GM18861 (cell line): Measurements from ENCODE around the gene GJB1.

Experiments used
- ATAC-seq: cut with Tn5 transposase; IDR thresholded peaks from one replicate; pipeline ENCODE4 v1.9.1; 2021; ENCODE audit not compliant: unreplicated experiment

The GJB1 gene

DNA sequence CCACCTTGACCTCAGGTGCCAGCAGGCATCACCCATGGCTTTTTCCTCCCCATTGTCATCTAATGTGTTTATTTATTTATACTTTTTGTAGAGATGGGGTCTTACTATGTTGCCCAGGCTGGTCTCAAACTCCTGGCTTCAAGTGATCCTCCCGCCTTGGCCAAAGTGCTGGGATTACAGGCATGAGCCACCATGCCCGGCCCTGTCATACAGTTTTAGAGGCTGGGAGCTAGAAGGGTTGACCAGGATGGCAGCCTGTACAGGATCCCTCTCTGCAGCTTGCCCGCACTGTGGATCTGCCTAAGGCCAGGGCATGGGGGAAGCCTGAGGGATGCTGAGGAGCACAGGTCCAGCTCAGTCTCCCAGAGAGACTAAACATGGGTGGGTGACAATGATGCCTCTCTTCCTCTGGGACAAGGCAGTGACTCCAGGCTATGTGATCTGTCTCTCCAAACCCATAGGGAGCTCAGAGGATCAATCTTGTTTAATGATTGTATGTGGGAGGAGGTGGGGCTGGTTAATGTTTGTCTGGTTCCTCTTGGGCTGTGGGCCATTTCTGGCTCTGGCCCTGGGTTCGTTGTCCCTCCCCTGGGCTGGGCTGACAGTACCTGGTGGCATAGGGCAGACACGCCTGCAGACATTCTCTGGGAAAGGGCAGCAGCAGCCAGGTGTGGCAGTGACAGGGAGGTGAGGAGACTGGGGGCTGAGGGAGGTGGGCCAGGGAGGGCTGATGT, 8.3 kb upstream of the GJB1 start:
- ATAC-seq = no peak

DNA sequence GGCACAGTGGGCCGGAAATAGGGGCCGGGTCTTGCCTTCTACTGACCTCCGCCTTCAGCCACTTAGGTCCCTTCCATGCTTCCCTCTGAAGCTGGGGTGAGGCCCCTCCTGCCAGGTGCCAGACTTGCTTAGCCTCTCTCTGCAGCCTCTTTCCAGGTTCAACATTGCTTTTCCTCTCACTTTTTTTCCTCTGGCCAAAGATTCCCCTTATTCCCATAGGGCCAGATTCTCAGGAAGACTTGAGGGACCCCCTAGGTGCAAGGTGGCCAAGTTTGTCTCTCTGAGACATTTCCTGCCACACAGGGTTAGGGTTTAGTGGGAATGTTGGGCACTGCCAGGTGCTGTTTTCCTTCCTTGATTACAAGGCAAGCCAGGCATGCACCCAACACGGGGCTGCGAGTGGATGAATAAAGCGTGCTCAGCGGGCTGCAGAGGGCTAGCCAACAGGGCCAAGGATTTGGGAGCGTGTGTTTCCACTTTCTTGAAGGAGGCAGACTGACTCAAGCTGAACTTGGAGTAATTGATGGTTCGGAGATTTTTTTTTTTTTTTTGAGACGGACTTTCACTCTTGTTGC, 7.6 kb upstream of the GJB1 start:
- no peak for ATAC-seq

GRCh38 chrX:71216485-71216884, 6.5 kb upstream of the GJB1 start:
- no peak for ATAC-seq

DNA sequence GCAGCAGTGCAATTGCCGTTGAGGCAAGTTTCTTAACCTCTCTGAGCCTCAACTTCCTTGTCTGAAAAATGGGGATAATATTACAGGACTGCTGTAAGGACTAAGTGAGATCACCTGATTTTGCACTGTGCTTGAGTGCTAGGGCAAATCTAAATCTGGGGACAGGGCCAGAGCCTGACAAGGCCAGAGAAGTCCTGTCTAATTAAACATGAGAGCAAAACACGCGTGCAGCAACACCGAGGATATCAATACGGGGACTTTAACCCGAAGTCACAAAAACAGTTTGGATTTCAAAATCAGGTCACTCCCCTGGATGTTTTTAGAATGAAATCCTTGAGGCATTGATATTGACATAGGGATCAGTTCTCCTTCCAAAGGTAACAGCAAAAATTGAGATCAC, 5.7 kb upstream of the GJB1 start:
- ATAC-seq = no peak

GRCh38 chrX:71221145-71221544, 1.9 kb upstream of the GJB1 start:
- no peak for ATAC-seq

GRCh38 chrX:71224098-71224708, 1.2 kb downstream of the GJB1 start:
- no peak for ATAC-seq

DNA sequence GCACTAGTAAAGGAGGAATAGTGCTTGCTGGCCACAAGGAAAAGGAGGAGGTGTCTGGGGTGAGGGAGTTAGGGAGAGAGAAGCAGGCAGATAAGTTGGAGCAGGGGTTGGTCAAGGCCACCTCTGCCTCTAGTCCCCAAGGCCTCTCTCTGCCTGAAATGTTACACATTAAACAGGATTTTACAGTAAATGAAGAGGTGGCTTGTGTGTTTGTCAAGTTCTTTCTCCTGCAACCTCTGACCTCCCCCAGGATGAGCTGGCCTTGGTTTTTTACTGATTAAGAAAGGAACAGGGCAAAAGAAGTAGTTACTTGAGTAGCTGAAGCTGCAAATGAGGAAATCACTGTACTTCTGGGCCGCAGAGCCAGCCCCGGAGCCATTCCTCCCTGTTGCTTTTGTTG, 2.0 kb downstream of the GJB1 start:
- ATAC-seq = no peak

GRCh38 chrX:71225676-71226075, 2.7 kb downstream of the GJB1 start:
- no peak for ATAC-seq

DNA sequence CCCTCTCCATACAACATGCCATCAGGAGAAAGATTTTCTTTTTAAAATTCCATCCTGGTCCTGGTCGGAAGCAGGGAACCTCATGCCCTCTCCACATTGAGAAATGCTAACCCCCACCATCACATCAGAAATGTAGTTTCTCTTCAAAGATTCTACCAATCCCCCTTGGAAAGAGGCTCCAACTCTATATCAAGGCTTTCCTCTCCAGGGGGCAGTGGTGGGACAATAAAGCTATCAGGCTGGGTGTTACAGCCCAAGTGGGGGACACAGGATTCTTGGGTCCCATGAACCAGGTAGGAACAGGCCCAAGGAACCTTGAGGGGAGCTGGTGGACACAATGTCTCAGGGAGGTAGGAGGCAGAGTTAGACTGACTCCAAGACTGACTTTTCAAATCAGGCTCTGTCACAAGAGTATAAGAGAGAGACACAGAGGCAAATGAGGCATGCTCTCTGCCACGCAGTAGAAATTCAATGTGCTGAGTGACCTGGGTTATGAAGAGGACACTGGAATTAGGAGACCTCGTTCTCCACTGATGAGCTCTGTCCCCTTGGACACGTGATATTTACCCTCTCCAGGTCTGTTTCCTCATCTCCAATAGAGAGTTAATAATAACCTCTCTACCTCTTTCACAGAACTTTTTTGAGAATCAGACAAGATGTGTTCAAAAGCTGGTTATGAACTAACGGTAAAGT, 4.5 kb downstream of the GJB1 start:
- ATAC-seq = no peak

DNA sequence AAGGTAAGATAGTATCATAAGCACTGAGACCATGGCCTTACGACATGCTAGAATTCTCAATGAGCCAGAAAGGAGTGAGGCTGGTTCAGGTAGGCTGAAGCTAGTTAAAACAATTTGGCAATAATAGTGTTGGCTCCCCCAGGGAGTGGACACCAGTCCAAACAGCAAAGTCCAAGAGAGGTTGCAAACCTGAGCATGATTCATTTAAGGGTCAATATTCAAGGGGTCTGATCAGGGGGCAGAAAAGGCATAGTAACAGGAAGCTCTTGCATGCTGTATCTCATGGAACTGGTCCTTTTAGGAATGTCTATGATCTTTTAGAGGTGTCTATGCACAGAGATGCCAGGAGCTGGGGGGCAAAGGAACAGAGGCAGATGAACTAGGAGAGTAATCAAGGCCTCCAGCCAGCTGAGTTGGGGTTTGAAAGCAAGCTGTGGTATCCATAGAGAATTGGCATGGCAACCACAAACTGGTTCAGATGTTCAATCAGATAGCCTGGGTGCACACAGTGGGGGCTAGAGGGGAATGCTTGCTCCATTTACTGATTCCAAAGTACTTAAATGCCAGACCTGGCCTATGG, 5.1 kb downstream of the GJB1 start:
- ATAC-seq = no peak

DNA sequence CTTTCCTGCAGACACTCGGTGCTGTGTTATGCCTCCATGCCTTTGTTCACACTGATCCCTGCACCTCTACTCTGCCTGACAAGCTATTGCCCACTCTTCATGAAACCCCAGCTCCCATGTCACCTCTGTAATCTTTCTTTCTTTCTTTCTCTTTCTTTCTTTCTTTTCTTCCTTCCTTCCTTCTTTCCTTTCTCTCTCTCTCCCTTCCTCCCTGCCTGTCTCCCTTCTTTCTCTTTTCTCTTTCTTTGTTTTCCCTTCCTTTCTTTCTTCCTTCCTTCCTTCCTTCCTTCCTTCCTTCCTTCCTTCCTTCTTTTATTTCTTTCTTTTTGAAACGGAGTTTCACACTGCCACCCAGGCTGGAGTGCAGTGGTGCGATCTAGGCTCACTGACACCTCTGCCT, 12.5 kb downstream of the GJB1 start:
- ATAC-seq = no peak

DNA sequence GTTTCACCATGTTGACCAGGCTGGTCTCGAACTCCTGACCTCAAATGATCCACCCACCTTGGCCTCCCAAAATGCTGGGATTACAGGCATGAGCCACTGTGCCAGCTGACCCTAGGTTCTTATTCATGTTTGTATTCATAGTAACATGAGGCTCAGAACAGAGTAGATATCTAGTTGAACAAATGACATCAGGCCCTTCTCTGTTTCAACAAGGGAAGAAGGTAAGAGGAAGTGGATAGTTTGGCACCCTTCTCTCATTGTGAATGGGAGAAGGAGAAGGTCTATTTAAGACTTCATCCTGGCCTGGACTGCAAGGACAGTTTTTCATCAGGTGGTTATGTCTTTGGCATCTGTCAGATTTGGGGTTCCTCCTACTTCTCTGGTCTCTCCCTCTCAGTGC, 13.8 kb downstream of the GJB1 start:
- no peak for ATAC-seq

GRCh38 chrX:71239781-71240180, 16.8 kb downstream of the GJB1 start:
- ATAC-seq = no peak

GRCh38 chrX:71241301-71241700, 18.3 kb downstream of the GJB1 start:
- ATAC-seq = no peak

DNA sequence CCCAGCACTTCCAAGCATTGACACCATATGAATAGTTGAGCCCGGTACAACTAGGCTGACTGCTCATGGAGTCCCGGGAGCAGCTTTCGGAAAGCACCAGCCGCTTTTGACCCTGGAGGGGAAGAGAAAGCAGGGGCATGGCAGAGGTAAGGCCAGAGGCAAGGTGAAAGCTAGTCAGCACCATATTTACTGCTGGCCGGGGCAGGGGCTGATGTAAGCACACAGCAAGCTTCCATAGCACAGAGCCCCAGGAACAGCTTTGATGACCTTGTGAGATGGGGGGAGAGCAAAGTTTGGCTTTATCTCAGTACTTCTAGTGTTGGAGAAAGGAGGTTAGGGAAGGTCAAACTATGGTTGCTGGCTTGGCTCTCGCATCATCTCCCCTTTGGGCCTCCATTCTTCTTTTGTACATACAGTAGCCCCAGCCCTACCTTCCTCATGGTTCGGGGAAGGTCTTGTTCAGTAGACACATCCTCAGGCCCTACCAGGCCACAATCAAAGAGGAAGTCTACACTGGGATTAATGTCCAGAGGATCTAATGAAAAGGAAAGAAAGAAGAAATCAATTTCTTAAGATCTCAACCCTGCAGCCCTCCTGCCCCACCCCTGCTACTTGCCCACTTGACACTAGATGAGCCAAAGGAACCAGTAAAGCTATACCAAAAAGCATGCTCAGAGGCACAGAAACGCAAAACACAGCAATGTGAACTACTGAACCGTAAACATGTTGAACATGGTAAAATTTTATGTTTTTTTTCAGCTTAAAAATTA, 21.5 kb downstream of the GJB1 start:
- ATAC-seq = no peak

DNA sequence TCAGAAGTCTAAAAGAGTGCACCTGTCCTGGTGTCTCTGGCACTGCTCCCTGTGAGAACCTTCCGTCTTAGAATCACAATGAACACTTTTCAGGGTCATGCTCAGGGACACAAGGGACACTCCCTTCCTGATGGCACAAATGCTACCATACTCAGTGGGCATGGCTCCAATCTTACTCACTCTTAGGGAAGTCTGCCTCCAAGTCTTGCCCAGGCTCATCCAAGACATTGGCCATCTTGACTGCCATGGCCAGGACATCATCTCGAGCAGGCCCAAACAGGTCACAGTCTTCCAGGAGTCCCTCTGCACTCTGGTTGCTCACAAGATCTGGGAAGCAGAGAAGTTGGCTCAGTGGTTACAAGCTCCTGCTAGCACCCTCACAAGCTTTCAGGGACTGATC, 22.1 kb downstream of the GJB1 start:
- no peak for ATAC-seq

GRCh38 chrX:71250841-71251240, 27.8 kb downstream of the GJB1 start:
- ATAC-seq = no peak

- no peak for ATAC-seq
Observed at GRCh38 chrX:71251466-71251973, 28.5 kb downstream of the GJB1 start.

DNA sequence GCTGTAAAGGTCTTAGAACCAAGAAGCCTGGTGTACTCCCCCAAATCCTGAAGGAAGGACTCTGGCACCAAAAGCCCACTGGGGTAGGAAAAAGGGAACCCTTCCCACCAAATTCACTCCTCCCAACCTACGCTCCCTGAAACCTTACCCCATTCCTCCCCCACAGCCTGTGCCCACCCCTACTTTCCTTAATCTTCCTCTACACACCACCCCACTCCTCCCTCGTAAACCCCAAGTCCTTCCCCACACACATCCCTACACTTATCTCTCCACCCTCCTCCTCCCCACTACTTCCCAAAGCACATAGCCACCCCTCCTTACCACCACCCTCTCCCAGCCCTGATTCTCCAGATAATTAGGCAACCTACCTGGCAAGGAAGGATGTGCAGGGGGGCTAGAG, 29.2 kb downstream of the GJB1 start:
- ATAC-seq = no peak

- no peak for ATAC-seq
Observed at GRCh38 chrX:71253253-71254091, 30.4 kb downstream of the GJB1 start.
